CD4-positive, alpha-beta T cell treated with Interferon gamma for 1 hour (primary cell): ENCODE data around the gene TRIM67.
A peak's percentile ranks its signal among the peaks of the same experiment; 100 is the strongest.

Experiments used
- DNase-seq: peaks from one replicate; pipeline ENCODE4 v3.0.0-alpha.2; 2020

Gene TRIM67

DNA sequence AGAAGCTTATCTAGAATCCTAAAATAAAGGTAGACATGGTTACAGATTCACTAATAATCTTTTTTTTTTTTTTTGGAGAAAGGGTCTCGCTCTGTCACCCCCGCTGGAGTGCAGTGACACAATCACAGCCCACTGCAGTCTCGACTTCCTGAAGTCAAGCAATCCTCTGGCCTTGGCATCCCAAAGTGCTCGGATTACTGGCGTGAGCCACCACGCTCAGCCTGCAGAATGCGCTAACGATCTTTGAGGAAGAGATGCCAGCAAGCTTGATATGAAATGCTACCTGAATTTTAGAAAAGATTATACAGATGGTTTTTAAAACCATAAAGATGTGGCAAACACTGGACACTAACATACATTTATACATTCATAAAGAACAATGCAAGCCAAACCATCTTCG, 75.1 kb downstream of the TRIM67 start:
- no peak for DNase-seq

DNA sequence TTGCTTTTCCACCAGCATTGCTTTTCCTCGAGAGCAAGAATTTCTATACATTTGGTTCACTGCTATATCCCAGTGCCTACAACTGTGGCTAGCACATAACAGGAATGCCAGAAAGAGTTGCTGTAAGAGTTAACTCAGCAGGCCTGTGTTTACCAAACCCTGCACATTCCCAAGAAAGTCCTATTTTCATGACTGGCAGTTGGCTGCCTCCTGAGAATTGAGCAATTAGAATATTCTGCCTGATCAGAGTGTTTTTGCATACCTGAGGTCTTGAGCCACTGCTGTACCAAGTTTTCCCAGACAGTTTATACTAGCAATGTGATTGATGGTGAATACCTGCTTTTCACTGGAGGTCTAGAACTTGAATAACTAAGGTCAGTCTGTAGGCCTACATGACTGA, 76.4 kb downstream of the TRIM67 start:
- DNase-seq = no peak

DNA sequence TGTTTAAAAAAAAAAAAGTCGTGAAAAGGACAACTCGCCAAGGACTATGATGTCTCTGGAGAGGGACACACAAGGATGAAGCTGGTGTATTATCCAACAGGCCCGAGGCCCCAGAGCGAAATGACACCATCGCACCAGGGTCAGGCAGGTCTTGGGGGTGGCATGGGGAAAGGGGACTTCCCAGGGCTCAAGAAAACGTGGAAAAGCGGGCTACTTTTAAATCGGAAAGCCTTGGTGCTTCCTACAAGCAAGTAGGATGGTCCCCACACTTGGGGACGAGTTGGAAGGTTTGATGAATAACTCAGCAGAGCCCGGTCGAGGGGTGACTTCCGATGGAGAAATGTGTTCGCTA, 78.6 kb downstream of the TRIM67 start:
- no peak for DNase-seq

DNA sequence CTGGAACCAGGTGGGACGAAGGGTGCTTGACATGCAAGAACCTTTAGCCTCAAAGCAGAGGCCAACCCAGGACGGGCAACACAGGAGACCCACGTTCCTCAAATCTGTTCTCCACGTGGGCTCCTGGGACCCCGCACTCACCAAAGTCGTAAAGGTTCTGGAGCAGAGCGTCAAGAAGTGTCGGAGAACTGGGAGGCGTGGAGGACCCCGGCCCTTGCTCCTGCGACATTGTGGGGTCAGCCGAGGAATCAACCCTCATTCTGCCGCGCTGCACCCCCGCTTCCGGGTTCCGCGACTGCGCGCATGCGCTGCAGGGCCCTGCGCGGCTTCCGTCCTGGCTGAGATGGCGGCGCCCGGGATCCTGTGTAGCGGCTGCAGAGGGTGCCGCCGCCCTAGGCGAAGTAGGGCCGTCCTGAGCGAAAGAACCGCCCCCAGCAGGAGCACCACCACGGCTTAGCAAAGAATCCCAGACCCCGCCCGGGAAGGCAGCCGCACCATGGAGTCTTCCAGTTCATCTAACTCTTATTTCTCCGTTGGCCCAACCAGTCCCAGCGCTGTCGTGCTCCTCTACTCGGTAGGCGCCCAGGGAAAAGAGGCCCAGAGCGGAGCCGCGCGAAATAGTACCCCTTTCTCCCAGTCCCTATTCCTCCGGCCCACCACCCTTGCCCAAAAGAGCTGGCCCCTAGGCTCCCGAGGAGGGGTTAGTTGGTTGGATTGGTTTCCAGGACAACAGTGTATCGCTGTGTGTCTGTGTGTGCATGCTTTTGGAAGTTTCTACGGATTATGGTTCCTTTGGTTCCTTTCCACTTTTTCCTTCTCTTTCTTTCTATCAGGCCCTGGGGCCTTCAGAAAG, 79.3 kb downstream of the TRIM67 start, which contains the start of gene GNPAT:
GNPAT (plus strand) TSS at position 330 of the 853 bp plus-strand sequence; CDS start at position 497, 167 bp downstream.
- peak; percentile 86 for DNase-seq

DNA sequence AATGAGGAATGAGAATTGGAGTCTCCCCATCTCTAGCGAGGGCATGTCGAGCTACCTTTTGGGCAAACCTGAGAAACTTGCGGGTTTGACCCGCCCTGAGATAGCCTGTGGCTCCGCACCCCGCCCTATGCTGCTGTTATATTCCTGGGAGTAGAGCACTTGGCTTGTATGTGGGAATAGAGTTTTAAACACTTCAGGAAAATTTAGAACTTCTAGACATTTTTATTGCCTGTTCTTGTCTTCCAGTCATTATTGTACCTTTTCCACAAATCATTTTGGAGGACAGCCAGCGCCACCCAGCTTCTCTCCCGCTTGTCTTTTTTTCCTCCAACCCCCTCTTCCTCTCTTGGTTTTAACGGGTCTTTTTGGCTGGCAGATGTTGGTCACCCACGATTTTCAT, 79.9 kb downstream of the TRIM67 start:
- no peak for DNase-seq

DNA sequence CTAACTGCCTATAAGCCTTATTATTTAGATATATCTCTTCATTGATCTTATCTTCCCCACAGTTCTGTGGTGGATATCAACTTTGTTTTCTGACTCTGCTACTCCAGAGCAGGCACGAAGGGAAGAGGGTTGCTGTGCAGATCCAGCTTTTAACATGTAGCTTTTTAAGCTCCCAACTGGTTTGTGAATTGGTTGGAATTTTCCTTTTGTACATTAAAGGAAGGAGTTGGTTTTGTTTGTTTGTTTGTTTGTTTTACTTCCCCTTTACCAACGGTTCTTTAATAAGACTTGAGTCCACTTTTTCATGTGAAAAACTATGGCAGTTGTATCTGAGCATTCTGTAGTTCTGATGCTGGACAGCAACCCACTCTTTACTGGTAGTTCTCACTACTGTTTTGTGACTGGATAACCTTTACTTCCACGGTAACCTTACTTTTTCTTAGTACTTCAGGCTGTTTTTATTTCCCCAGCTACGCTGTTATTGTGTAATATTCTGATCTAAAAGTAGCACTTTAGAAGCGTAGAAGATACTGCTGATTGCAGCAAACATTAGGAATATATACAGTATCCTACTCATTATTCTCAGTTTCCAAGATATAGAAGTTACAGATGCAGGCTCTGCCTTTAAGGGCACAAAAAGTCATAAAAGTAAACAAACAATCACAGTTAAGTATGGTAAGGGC, 80.8 kb downstream of the TRIM67 start:
- no peak for DNase-seq

DNA sequence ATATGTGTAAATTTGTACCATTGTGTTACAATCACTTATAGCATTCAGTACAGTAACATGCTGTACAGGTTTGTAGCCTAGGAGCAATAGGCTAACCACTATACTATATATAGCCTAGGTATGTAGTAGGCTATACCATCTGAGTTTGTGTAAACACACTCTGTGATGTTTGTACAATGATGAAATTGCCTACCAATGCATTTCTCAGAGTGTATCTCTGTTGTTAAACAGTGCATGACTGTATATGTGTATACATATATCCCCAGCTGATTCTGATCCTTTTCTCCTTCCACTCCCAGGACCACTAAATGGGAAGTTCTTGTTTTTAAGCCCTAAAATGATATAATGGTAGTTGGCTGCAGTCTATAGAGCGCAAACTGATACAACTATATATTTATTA, 86.9 kb downstream of the TRIM67 start:
- no peak for DNase-seq

DNA sequence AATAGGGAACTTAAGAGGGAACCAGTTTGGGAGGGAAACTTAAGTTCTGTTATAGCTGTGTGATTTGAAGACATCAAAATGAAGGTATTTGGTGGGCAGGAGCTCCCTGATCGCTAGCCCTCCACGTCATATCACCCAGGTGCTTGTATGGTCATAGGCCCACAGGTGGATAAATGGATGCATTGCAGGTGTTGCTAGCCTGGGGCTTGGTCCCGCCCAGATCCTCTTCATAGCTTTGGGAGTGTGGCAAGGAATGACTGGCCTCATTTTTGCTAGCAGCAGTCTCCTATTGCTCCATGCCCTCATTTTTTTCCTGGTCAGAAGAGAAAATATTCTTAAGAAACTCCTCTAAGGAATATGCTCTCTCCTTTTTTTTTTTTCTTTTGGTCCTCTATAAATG, 90.5 kb downstream of the TRIM67 start:
- DNase-seq = no peak

DNA sequence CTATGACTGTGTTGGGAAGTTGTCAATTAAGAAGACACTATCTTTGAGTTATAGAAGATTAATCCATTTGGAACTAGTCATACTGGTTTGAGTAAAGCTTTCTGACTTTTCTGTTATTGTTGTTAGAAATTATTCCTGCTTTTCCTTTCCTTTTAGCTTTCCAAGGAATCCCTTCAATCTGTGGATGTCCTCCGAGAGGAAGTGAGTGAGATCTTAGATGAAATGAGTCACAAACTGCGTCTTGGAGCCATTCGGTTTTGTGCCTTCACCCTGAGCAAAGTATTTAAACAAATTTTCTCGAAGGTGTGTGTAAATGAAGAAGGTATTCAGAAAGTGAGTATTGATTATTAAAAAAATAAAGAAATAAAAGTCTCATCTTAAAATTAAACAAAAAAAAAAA, 98.5 kb downstream of the TRIM67 start:
- no peak for DNase-seq

DNA sequence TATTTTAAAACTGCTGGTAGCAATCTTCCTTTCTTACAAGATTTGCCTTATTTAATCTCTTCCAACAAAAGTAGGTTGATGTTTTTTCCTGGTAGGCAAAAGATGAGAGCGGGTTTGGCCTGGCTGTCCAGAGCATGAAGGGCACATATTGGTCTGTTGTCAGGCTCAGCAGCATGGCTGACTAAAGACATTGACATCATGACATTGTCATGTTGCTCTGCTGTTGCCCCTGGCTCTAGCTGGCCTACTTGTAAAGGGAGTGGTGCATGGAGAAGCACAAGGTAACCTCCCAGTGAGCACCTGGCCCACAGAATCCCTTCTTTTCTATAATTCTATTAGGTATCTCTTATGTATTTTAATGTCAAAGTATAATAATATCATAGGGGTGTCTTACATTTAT, 102.8 kb downstream of the TRIM67 start:
- no peak for DNase-seq

DNA sequence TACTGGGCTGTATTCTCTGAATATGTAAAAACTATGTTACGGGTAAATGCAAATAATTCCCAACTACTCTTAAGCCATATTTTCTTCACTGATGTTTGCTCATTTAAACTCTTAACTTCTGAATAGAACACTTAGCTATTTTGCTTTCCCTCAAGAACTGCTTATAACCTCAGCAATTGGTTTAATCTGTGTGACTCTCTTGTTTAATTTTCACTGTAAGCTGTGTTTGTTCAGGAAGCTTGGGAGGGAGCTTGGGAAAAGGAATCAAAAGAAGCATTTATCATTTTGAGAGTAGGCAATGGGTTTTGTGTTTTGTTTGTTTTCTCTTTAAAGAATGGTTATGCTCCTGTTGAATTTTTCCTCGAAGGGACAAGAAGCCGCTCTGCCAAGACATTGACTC, 103.5 kb downstream of the TRIM67 start:
- no peak for DNase-seq

DNA sequence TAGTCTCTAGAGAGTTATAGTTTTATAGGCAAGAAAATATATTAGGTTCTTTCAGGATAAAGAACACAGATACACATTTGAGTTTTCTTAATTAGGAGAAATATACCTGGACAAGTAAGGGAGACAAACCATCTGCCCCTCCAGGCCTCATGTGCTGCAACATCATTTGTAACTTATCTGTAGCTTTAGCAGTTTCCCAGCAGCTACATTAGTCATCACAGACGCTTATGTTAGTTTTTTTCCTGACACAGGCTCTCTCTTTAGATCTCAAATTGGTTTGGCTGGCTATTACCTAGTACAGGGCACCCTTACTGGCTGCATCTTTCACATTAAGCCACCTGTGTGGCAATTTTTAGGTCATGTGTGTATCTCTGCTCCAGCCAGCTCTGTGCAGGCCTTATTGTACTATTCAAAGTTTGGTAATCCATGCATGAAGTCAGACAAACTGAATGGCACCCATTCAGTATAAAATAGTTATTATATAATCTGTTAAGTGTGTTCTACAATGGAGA, 105.0 kb downstream of the TRIM67 start:
- no peak for DNase-seq
